GM21717 (cell line): ENCODE measurements around the gene ZKSCAN7.
"Not testable (repeated sequence)": the region's sequence is repeated elsewhere in the genome, so short reads cannot be mapped to it uniquely, and the experiment has no call there.

Experiments used
- ATAC-seq: cut with Tn5 transposase; IDR thresholded peaks from one replicate; pipeline ENCODE4 v1.9.1; 2021; ENCODE audit warnings: mild to moderate bottlenecking, moderate library complexity; ENCODE audit not compliant: unreplicated experiment

The ZKSCAN7 gene

GRCh38 chr3:44554626-44555592 lies at the start of gene ZKSCAN7:
TSS of gene ZKSCAN7 (plus strand) at chr3:44555193. CDS start at chr3:44557048, 1,855 bp downstream.
- ATAC-seq: peak; percentile 58

GRCh38 chr3:44506556-44506955 lies 48.4 kb upstream of the ZKSCAN7 start:
- ATAC-seq: no peak

- no peak for ATAC-seq
These were observed 48.0 kb upstream of the ZKSCAN7 start for GRCh38 chr3:44506961-44507360.

- ATAC-seq: no peak
These were observed 45.5 kb upstream of the ZKSCAN7 start for GRCh38 chr3:44509393-44509921.

GRCh38 chr3:44510000-44510368 lies 45.0 kb upstream of the ZKSCAN7 start:
- peak; percentile 42 for ATAC-seq

GRCh38 chr3:44511238-44511566 lies 43.8 kb upstream of the ZKSCAN7 start:
- ATAC-seq: no peak

- ATAC-seq: no peak
These were observed 41.5 kb upstream of the ZKSCAN7 start for GRCh38 chr3:44513513-44513912.

GRCh38 chr3:44516230-44516629 lies 38.8 kb upstream of the ZKSCAN7 start:
- ATAC-seq: no peak

GRCh38 chr3:44518782-44519156 lies 36.2 kb upstream of the ZKSCAN7 start:
- no peak for ATAC-seq

- ATAC-seq: no peak
These were observed 33.3 kb upstream of the ZKSCAN7 start for GRCh38 chr3:44521721-44522120.

- ATAC-seq: no peak
These were observed 32.5 kb upstream of the ZKSCAN7 start for GRCh38 chr3:44522494-44522933.

- ATAC-seq: no peak
These were observed 29.9 kb upstream of the ZKSCAN7 start for GRCh38 chr3:44525060-44525459.

GRCh38 chr3:44529927-44530326 lies 25.1 kb upstream of the ZKSCAN7 start:
- no peak for ATAC-seq

- ATAC-seq: no peak
These were observed 24.1 kb upstream of the ZKSCAN7 start for GRCh38 chr3:44530911-44531310.

- not testable (repeated sequence) for ATAC-seq
These were observed 20.3 kb upstream of the ZKSCAN7 start for GRCh38 chr3:44534659-44535058.

GRCh38 chr3:44535364-44535763 lies 19.6 kb upstream of the ZKSCAN7 start:
- ATAC-seq: no peak

- ATAC-seq: not testable (repeated sequence)
These were observed 10.2 kb upstream of the ZKSCAN7 start for GRCh38 chr3:44544811-44545210.

GRCh38 chr3:44555723-44556122 lies 730 bp downstream of the ZKSCAN7 start:
- no peak for ATAC-seq

GRCh38 chr3:44557074-44557473 lies 2.1 kb downstream of the ZKSCAN7 start:
- ATAC-seq: no peak

- no peak for ATAC-seq
These were observed 6.1 kb downstream of the ZKSCAN7 start for GRCh38 chr3:44561076-44561475.

GRCh38 chr3:44562147-44562546 lies 7.2 kb downstream of the ZKSCAN7 start:
- ATAC-seq: no peak

GRCh38 chr3:44568561-44568960 lies 13.6 kb downstream of the ZKSCAN7 start:
- no peak for ATAC-seq
